K562 (cell line): ENCODE results near the gene GLG1. TPM values are rescaled to one million over a fixed set of nuclear protein-coding genes. Genes with fewer than 3 reads are reported as not detected.

ENCODE experiments used
- ATAC-seq: fragments of 200-7000 bp; cut with Tn5 transposase; 3 replicates; pipeline ENCODE4 v1.9.1; 2020; ENCODE audit warnings: moderate library complexity
- BruUV-seq: library from RNA; stranded (reverse); fragments of 400-500 nt; replicated peaks from 2 replicates; lab custom pipeline; 2021; lab: Mats Ljungman, UMichigan
- CTCF ChIA-PET: fragments of 300-600 bp; formaldehyde crosslinking; extraction: SDS; loops from one replicate; lab custom pipeline; 2021; ENCODE audit warnings: low intra/inter-chr PET ratio; lab: Yijun Ruan, JAX
- POLR2A ChIA-PET: fragments of 300-600, 350-650 bp; sonication (Branson Sonifier 250); formaldehyde crosslinking; extraction: SDS; loops from one replicate; lab custom pipeline; 2021; ENCODE audit warnings: antibody characterized with exemption, inconsistent platforms; lab: Yijun Ruan, JAX
- DNase-seq, 4 experiments: peaks; one replicate each; pipeline versions ENCODE4 v3.0.0 to v3.0.0-alpha.2; 2011 to 2018; ENCODE audit warnings: low spot score in 3 of 4, mixed read lengths in 3 of 4; ENCODE audit errors: extremely low read depth in 1 of 4
- FAIRE-seq: peaks from 2 replicates; lab custom pipeline; 2011; peaks lifted over from hg19 to GRCh38; lab: Jason Lieb, UNC
- H2AFZ ChIP-seq: 2 replicates; pipeline ENCODE4 v1.6.0; 2011; ENCODE audit warnings: low read depth, low read length, control low read depth, inconsistent platforms
- H3K27ac ChIP-seq: fragments of 200-600 bp; 3 replicates; pipeline ENCODE4 v1.8.0; 2011; ENCODE audit warnings: low read depth, mild to moderate bottlenecking, control low read depth, inconsistent platforms, low read length, moderate library complexity, mixed read lengths; ENCODE audit errors: extremely low read depth
- H3K27me3 ChIP-seq, 2 experiments: fragments of 300-600 bp in 1 of 2; 2 replicates in 1 of 2; 3 replicates in 1 of 2; pipeline versions ENCODE4 v1.6.0 to v1.8.0; 2011; ENCODE audit warnings: inconsistent platforms in 2 of 2, low read length in 2 of 2, mild to moderate bottlenecking in 1 of 2, mixed read lengths in 1 of 2, moderate library complexity in 1 of 2; ENCODE audit not compliant: control insufficient read depth in 2 of 2, insufficient read depth in 2 of 2
- H3K36me3 ChIP-seq: fragments of 300-600 bp; 3 replicates; pipeline ENCODE4 v1.8.0; 2011; ENCODE audit warnings: mild to moderate bottlenecking, low read length, inconsistent platforms; ENCODE audit not compliant: control insufficient read depth, insufficient read depth
- H3K4me1 ChIP-seq, 2 experiments: fragments of 200-600 bp in 1 of 2; replicated peaks in 1 of 2; 2 replicates in 1 of 2; 3 replicates in 1 of 2; pipeline versions ENCODE4 v1.5.1 to v1.8.0; 2011; ENCODE audit warnings: inconsistent platforms in 2 of 2, low read length in 2 of 2, mild to moderate bottlenecking in 1 of 2, mixed read lengths in 1 of 2, moderate library complexity in 1 of 2; ENCODE audit not compliant: control insufficient read depth in 2 of 2, insufficient read depth in 2 of 2
- H3K4me2 ChIP-seq: 2 replicates; pipeline ENCODE4 v1.6.1; 2011; ENCODE audit warnings: low read length, control low read depth, inconsistent platforms, mixed read lengths; ENCODE audit not compliant: insufficient read depth
- H3K4me3 ChIP-seq: fragments of 200-600 bp; sonication (generic), shearing (Covaris generic); 2 replicates; pipeline ENCODE4 v1.5.1; 2016; ENCODE audit warnings: control low read depth, inconsistent platforms
- H3K79me2 ChIP-seq: fragments of 200-600 bp; 3 replicates; pipeline ENCODE4 v1.8.0; 2011; ENCODE audit warnings: low read length, inconsistent platforms; ENCODE audit not compliant: control insufficient read depth, insufficient read depth
- H3K9ac ChIP-seq, 2 experiments: 2 replicates each; pipeline versions ENCODE4 v1.6.0 to v1.6.1; 2011; ENCODE audit warnings: low read depth in 2 of 2, low read length in 2 of 2, control low read depth in 1 of 2, inconsistent platforms in 1 of 2, mild to moderate bottlenecking in 1 of 2, mixed read lengths in 1 of 2; ENCODE audit not compliant: insufficient read depth in 1 of 2
- H3K9me1 ChIP-seq: one replicate; pipeline ENCODE4 v1.6.0; 2011; ENCODE audit warnings: inconsistent platforms, mild to moderate bottlenecking, low read length, moderate library complexity; ENCODE audit not compliant: control insufficient read depth, insufficient read depth
- H3K9me3 ChIP-seq: replicated peaks from 2 replicates; pipeline ENCODE4 v1.5.1; 2011; ENCODE audit warnings: low read depth, low read length, inconsistent platforms; ENCODE audit not compliant: control insufficient read depth, insufficient read depth
- H4K20me1 ChIP-seq: replicated peaks from 2 replicates; pipeline ENCODE4 v1.6.1; 2011; ENCODE audit warnings: low read length, inconsistent platforms, mixed read lengths; ENCODE audit not compliant: control insufficient read depth, insufficient read depth
- CCAR2 ChIP-seq: fragments of 200-400 bp; formaldehyde crosslinking; IDR thresholded peaks from 2 replicates; pipeline ENCODE4 v1.6.1; 2017; ENCODE audit warnings: mild to moderate bottlenecking, low read depth, low read length
- DIDO1 ChIP-seq: fragments of 450-650 bp; IDR thresholded peaks from 2 replicates; pipeline ENCODE4 v1.6.1; 2016; ENCODE audit warnings: low read depth, missing biosample characterization, missing genetic modification characterization
- HDAC2 ChIP-seq: fragments of 450-650 bp; IDR thresholded peaks from 2 replicates; pipeline ENCODE4 v1.6.1; 2016; ENCODE audit warnings: mild to moderate bottlenecking
- MXI1 ChIP-seq: IDR thresholded peaks from 2 replicates; pipeline ENCODE4 v1.6.1; 2011; ENCODE audit warnings: low read depth, mild to moderate bottlenecking, improper control_type of control experiment, low read length
- PHF8 ChIP-seq: fragments of 200-600 bp; sonication (generic); IDR thresholded peaks from 2 replicates; pipeline ENCODE4 v1.6.1; 2012; ENCODE audit warnings: mixed run types, mild to moderate bottlenecking, inconsistent platforms, low read length, moderate library complexity, borderline replicate concordance
- PRMT5 ChIP-seq: sonication (generic); formaldehyde crosslinking; IDR thresholded peaks from 2 replicates; pipeline ENCODE4 v1.5.0; 2020; ENCODE audit warnings: missing genetic modification reagents
- RBFOX2 ChIP-seq: fragments of 200-400 bp; formaldehyde crosslinking; IDR thresholded peaks from 2 replicates; pipeline ENCODE4 v1.6.1; 2017; ENCODE audit warnings: low read depth, mild to moderate bottlenecking, low read length, moderate library complexity
- SLC30A9 ChIP-seq: fragments of 250-450 bp; sonication (Bioruptor Pico); IDR thresholded peaks from 2 replicates; pipeline ENCODE4 v1.8.0; 2022; ENCODE audit warnings: mild to moderate bottlenecking, moderate library complexity
- TARDBP ChIP-seq: fragments of 450-650 bp; IDR thresholded peaks from 2 replicates; pipeline ENCODE4 v1.6.1; 2016
- XRCC5 ChIP-seq: fragments of 200-400 bp; formaldehyde crosslinking; IDR thresholded peaks from 2 replicates; pipeline ENCODE4 v1.6.1; 2017; ENCODE audit warnings: low read depth, mild to moderate bottlenecking, low read length
- ZBTB1 ChIP-seq: sonication (generic); formaldehyde crosslinking; IDR thresholded peaks from 2 replicates; pipeline ENCODE4 v1.8.1; 2023; ENCODE audit warnings: missing genetic modification reagents, low read depth, mild to moderate bottlenecking, borderline replicate concordance
- ZNF133 ChIP-seq: fragments of 250-450 bp; sonication (Bioruptor Pico); IDR thresholded peaks from 2 replicates; pipeline ENCODE4 v1.4.0; 2020; ENCODE audit warnings: mild to moderate bottlenecking
- ZNF551 ChIP-seq: fragments of 250-450 bp; sonication (Bioruptor Pico); IDR thresholded peaks from 2 replicates; pipeline ENCODE4 v1.5.0; 2021; ENCODE audit warnings: mild to moderate bottlenecking, moderate library complexity
- WGBS: fragments of 100-300 bp; shearing (Covaris generic); methylation state at CpG from one replicate; pipeline ENCODE4 v1.1.6; 2016; ENCODE audit warnings: low coverage, mixed read lengths; ENCODE audit not compliant: insufficient coverage; ENCODE audit errors: missing lambda C conversion rate; 5-methylcytosine and 5-hydroxymethylcytosine counted together
- in situ Hi-C: fragments of 300-500 bp; cut with MboI; formaldehyde crosslinking; loops from 4 replicates; pipeline ENCODE4 v1.15.0; 2018; ENCODE audit warnings: inconsistent platforms, mixed read lengths
- intact Hi-C: fragments of 100-400 bp; cut with micrococcal nuclease; formaldehyde crosslinking; loops from 2 replicates; pipeline ENCODE4 v1.14.2; 2022
- polyA plus RNA-seq, 8 experiments: library from polyadenylated mRNA; depleted of rRNA in 4 of 8; stranded (reverse) in 5 of 8; unstranded in 3 of 8; fragments of >200 nt; fragmentation: Nextera tagmentation in 2 of 8; fragmentation: Illumina TruSeq in 1 of 8; extraction: Ambion mirVana in 2 of 8; extraction: Trizol in 1 of 8; gene quantifications; 2 replicates each; pipeline versions ENCODE4 v1.2.1 to v1.2.3, GENCODE V29; 2011 to 2014; ENCODE audit warnings: inconsistent platforms in 1 of 8, missing spikeins in 1 of 8
- total RNA-seq, 7 experiments: library from RNA; depleted of rRNA in 6 of 7; stranded (reverse); fragments of >200 nt in 6 of 7; fragmentation: Illumina TruSeq in 2 of 7; extraction: Trizol in 2 of 7; gene quantifications; 2 replicates each; pipeline versions ENCODE4 v1.2.1 to v1.2.3, GENCODE V29; 2011 to 2021; ENCODE audit warnings: low replicate concordance in 1 of 7
- TF ChIP-seq, protein P1 (sequence below): sonication (generic); formaldehyde crosslinking; IDR thresholded peaks from 2 replicates; pipeline ENCODE4 v1.8.1; 2023; ENCODE audit warnings: mild to moderate bottlenecking, missing genetic modification reagents, moderate library complexity
- TF ChIP-seq, protein P2 (sequence below): fragments of 250-450 bp; sonication (Bioruptor Pico); IDR thresholded peaks from 2 replicates; pipeline ENCODE4 v1.5.0; 2020; ENCODE audit warnings: mild to moderate bottlenecking, borderline replicate concordance
- TF ChIP-seq, protein P3 (sequence below): fragments of 450-650 bp; IDR thresholded peaks from one replicate; pipeline ENCODE4 v1.6.1; 2018; ENCODE audit warnings: mild to moderate bottlenecking, moderate library complexity; ENCODE audit not compliant: partially characterized antibody

The GLG1 gene
- total and polyA plus RNA-seq, 9 of the 15 experiments (the other 6 are each of a cell fraction or from before 2014, with no cell fraction given), result 6.2 to 36.0 (median 23.6) TPM

DNA sequence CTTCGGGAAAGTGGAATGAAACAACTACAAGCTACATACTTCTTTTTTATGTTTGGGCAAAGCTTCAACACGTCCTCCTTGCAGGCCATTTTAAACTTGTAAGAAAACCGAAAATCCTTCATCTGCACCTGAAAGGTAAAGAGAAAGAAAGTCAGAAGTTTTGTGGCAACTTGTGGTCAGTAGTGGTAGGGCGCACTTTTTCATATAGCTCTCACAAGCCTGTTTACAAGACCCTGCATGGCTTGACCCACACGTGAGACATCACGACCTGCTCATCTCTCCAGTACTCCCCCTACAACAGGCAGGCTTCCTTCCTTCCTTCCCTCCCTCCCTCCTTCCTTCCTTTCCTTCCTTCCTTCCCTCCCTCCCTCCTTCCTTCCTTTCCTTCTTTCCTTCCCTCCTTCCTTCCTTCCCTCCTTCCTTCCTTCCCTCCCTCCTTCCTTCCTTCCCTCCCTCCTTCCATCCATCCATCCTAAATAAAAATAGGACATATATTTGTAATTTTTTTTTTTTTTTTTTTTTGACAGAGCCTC is 136.9 kb downstream of the GLG1 start (continued):
- TF ChIP-seq, protein P1, sequence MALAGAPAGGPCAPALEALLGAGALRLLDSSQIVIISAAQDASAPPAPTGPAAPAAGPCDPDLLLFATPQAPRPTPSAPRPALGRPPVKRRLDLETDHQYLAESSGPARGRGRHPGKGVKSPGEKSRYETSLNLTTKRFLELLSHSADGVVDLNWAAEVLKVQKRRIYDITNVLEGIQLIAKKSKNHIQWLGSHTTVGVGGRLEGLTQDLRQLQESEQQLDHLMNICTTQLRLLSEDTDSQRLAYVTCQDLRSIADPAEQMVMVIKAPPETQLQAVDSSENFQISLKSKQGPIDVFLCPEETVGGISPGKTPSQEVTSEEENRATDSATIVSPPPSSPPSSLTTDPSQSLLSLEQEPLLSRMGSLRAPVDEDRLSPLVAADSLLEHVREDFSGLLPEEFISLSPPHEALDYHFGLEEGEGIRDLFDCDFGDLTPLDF (CRISPR knock-in tag), result no peak
- TF ChIP-seq CCAR2, result no peak
- no peak for TF ChIP-seq ZNF133 (CRISPR knock-in tag)
- TF ChIP-seq, all 486 proteins: peak for 0

DNA sequence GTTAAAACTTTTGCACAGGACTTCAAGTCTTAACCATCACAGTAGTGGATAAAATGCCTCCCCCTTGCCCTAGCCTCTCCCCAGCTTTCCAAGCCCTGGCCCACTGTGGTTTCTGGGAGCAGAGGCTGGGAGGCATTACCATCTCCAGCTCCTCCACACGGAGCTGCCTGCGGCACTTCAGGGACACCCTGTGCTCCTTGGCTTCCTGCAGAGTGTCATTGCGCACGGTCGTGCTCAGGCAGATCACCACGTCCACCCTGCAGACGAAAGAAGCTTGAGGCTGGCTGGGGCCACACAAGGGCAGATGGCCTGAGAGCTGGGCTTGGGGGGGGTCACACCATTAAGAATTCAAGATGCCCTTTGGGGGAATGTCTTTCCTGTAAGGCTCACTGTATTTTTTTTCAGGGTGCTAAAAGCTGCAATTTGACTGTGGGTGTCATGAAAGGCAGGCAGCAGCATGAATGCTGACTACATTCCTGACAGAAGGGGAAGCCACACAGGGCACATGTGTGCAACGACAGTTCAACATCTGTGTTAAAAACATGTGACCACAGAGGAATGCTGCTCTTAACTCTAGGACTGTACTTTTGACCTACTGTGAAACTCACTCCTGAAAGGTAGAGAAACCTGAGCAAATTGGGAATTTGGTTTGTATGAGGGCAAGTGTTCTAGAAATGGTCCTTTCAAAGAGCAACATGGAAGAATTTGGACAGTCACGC is 137.9 kb downstream of the GLG1 start:
- no TSS peak for BruUV-seq
- no peaks in the 10 kb centered on the region for H3K27me3 ChIP-seq
- no peak overlapping the region for H3K27ac ChIP-seq
- DNase-seq, result no peak
- FAIRE-seq, result no peak
- no peak overlapping the region for H3K4me2 ChIP-seq
- no peaks in the 10 kb centered on the region for H3K9me3 ChIP-seq
- in situ Hi-C loops, result no loop called here
- H3K4me1 ChIP-seq, result no peaks in the 10 kb centered on the region
- no peaks in the 10 kb centered on the region for H4K20me1 ChIP-seq
- WGBS, result 79% methylated on average over 8 of the region's 9 CpGs
- no peak overlapping the region for H3K4me3 ChIP-seq
- no peaks in the 10 kb centered on the region for H3K9me1 ChIP-seq
- no peak overlapping the region for H2AFZ ChIP-seq
- ChIA-PET CTCF (no interaction called here), POLR2A (no interaction called here)
- intact Hi-C loops, result no loop called here
- peaks cover 65% of the 10 kb centered on the region; the same call in 2 of the 3 replicates for H3K36me3 ChIP-seq
- no peak overlapping the region for H3K9ac ChIP-seq
- no peaks in the 10 kb centered on the region for H3K79me2 ChIP-seq
- ATAC-seq, result no peak
- no peak for TF ChIP-seq TARDBP
- TF ChIP-seq, protein P2, sequence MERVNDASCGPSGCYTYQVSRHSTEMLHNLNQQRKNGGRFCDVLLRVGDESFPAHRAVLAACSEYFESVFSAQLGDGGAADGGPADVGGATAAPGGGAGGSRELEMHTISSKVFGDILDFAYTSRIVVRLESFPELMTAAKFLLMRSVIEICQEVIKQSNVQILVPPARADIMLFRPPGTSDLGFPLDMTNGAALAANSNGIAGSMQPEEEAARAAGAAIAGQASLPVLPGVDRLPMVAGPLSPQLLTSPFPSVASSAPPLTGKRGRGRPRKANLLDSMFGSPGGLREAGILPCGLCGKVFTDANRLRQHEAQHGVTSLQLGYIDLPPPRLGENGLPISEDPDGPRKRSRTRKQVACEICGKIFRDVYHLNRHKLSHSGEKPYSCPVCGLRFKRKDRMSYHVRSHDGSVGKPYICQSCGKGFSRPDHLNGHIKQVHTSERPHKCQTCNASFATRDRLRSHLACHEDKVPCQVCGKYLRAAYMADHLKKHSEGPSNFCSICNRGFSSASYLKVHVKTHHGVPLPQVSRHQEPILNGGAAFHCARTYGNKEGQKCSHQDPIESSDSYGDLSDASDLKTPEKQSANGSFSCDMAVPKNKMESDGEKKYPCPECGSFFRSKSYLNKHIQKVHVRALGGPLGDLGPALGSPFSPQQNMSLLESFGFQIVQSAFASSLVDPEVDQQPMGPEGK, result no peak
- TF ChIP-seq, protein P3, sequence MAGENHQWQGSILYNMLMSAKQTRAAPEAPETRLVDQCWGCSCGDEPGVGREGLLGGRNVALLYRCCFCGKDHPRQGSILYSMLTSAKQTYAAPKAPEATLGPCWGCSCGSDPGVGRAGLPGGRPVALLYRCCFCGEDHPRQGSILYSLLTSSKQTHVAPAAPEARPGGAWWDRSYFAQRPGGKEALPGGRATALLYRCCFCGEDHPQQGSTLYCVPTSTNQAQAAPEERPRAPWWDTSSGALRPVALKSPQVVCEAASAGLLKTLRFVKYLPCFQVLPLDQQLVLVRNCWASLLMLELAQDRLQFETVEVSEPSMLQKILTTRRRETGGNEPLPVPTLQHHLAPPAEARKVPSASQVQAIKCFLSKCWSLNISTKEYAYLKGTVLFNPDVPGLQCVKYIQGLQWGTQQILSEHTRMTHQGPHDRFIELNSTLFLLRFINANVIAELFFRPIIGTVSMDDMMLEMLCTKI, result no peak
- no peak for TF ChIP-seq ZNF133 (CRISPR knock-in tag)
- no peak for TF ChIP-seq RBFOX2
- no peak for TF ChIP-seq ZBTB1
- TF ChIP-seq PRMT5 (CRISPR knock-in tag), result no peak
- no peak for TF ChIP-seq SLC30A9
- no peak for TF ChIP-seq ZNF551 (CRISPR knock-in tag)
- TF ChIP-seq DIDO1 (tag), result no peak
- TF ChIP-seq MXI1, result no peak
- no peak for TF ChIP-seq XRCC5
- no peak for TF ChIP-seq PHF8
- TF ChIP-seq HDAC2, result no peak
